H1 (cell line): ENCODE results near the gene ACTR3C. TPM values are rescaled to one million over a fixed set of nuclear protein-coding genes. Genes with fewer than 3 reads are reported as not detected.

Source experiments
- CTCF ChIA-PET: fragments of 300-600 bp; sonication (Branson Sonifier 250); formaldehyde crosslinking; loops from one replicate; lab custom pipeline; 2021; ENCODE audit not compliant: partially characterized antibody; lab: Charles Lee
- POLR2A ChIA-PET: fragments of 300-600 bp; sonication (Branson Sonifier 250); formaldehyde crosslinking; loops from one replicate; lab custom pipeline; 2021; ENCODE audit warnings: inconsistent platforms; ENCODE audit not compliant: partially characterized antibody; lab: Charles Lee
- DNase-seq, 2 experiments: peaks; one replicate each; pipeline versions ENCODE4 v3.0.0 to v3.0.0-alpha.2; 2010 to 2022; ENCODE audit warnings: low spot score in 2 of 2, low read depth in 1 of 2, mixed read lengths in 1 of 2
- FAIRE-seq: peaks from 2 replicates; lab custom pipeline; 2011; peaks lifted over from hg19 to GRCh38; lab: Jason Lieb, UNC
- H2AFZ ChIP-seq: 2 replicates; pipeline ENCODE4 v1.8.1; 2012; ENCODE audit warnings: low read length, inconsistent platforms
- H2AK5ac ChIP-seq: 2 replicates; pipeline ENCODE4 v1.6.1; 2013; ENCODE audit warnings: low read depth, low read length
- H2BK120ac ChIP-seq: replicated peaks from 2 replicates; pipeline ENCODE3; 2013; ENCODE audit warnings: low read depth, low read length, inconsistent platforms
- H2BK12ac ChIP-seq: 2 replicates; pipeline ENCODE4 v1.6.1; 2013; ENCODE audit warnings: low read depth, low read length
- H2BK15ac ChIP-seq: 2 replicates; pipeline ENCODE4 v1.6.1; 2013; ENCODE audit warnings: low read length
- H2BK20ac ChIP-seq: 2 replicates; pipeline ENCODE4 v1.6.1; 2013; ENCODE audit warnings: low read length
- H2BK5ac ChIP-seq: 2 replicates; pipeline ENCODE4 v1.6.1; 2013; ENCODE audit warnings: low read depth, low read length
- H3K14ac ChIP-seq: 2 replicates; pipeline ENCODE4 v1.6.1; 2013; ENCODE audit warnings: inconsistent platforms; ENCODE audit not compliant: insufficient read length
- H3K18ac ChIP-seq: 2 replicates; pipeline ENCODE4 v1.6.1; 2013; ENCODE audit warnings: low read length; ENCODE audit errors: extremely low read depth
- H3K23ac ChIP-seq: 2 replicates; pipeline ENCODE4 v1.6.1; 2013; ENCODE audit warnings: inconsistent platforms; ENCODE audit not compliant: insufficient read length
- H3K23me2 ChIP-seq: 2 replicates; pipeline ENCODE4 v1.6.1; 2013; ENCODE audit warnings: low read depth, low read length
- H3K27ac ChIP-seq: 2 replicates; pipeline ENCODE4 v1.6.1; 2011; ENCODE audit warnings: low read depth, low read length, inconsistent platforms
- H3K27me3 ChIP-seq, 4 experiments: replicated peaks in 1 of 4; 1 replicate in 1 of 4; 2 replicates in 3 of 4; pipeline versions ENCODE4 v1.6.1 to v1.8.1; 2011 to 2013; ENCODE audit warnings: low read length in 3 of 4, mild to moderate bottlenecking in 3 of 4, inconsistent platforms in 2 of 4, mixed read lengths in 2 of 4, moderate library complexity in 1 of 4; ENCODE audit not compliant: control insufficient read depth in 3 of 4, insufficient read depth in 3 of 4; ENCODE audit errors: extremely low read depth in 1 of 4
- H3K36me3 ChIP-seq, 4 experiments: 2 replicates each; pipeline versions ENCODE4 v1.6.1 to v1.8.1; 2011 to 2013; ENCODE audit warnings: mild to moderate bottlenecking in 4 of 4, low read length in 3 of 4, moderate library complexity in 2 of 4, control low read depth in 1 of 4, inconsistent platforms in 1 of 4; ENCODE audit not compliant: insufficient read depth in 4 of 4, control insufficient read depth in 2 of 4
- H3K4ac ChIP-seq: replicated peaks from 2 replicates; pipeline ENCODE3; 2013; ENCODE audit warnings: low read length, low read depth, mixed read lengths, inconsistent platforms; ENCODE audit not compliant: insufficient read length
- H3K4me1 ChIP-seq, 4 experiments: replicated peaks in 1 of 4; 1 replicate in 1 of 4; 2 replicates in 3 of 4; pipeline versions ENCODE4 v1.6.1 to v1.8.1; 2011 to 2013; ENCODE audit warnings: low read length in 3 of 4, inconsistent platforms in 2 of 4, mixed read lengths in 1 of 4; ENCODE audit not compliant: insufficient read depth in 4 of 4, control insufficient read depth in 3 of 4
- H3K4me2 ChIP-seq, 2 experiments: 2 replicates each; pipeline versions ENCODE4 v1.6.1 to v1.8.1; 2011 to 2013; ENCODE audit warnings: low read depth in 2 of 2, low read length in 2 of 2, control low read depth in 1 of 2, inconsistent platforms in 1 of 2, mild to moderate bottlenecking in 1 of 2; ENCODE audit not compliant: insufficient read depth in 1 of 2
- H3K4me3 ChIP-seq, 4 experiments: fragments of 200-600, 300-600 bp in 1 of 4; sonication (generic), shearing (Covaris generic), sonication (Bioruptor Twin) in 1 of 4; 2 replicates each; pipeline versions ENCODE4 v1.5.1 to v1.8.1; 2011 to 2016; ENCODE audit warnings: low read length in 4 of 4, low read depth in 3 of 4, control low read depth in 2 of 4, inconsistent platforms in 2 of 4, mild to moderate bottlenecking in 2 of 4, mixed read lengths in 1 of 4, moderate library complexity in 1 of 4; ENCODE audit not compliant: insufficient read depth in 2 of 4; ENCODE audit errors: extremely low read depth in 1 of 4
- H3K56ac ChIP-seq: replicated peaks from 2 replicates; pipeline ENCODE3; 2013; ENCODE audit warnings: low read depth, mild to moderate bottlenecking, mixed read lengths, low read length, inconsistent platforms; ENCODE audit not compliant: insufficient read length
- H3K79me1 ChIP-seq: 2 replicates; pipeline ENCODE4 v1.6.1; 2013; ENCODE audit warnings: low read depth, low read length, control low read depth
- H3K79me2 ChIP-seq, 2 experiments: 2 replicates each; pipeline versions ENCODE4 v1.6.1 to v1.8.1; 2012 to 2013; ENCODE audit warnings: low read length in 2 of 2, mild to moderate bottlenecking in 2 of 2, inconsistent platforms in 1 of 2; ENCODE audit not compliant: insufficient read depth in 2 of 2, control insufficient read depth in 1 of 2
- H3K9ac ChIP-seq, 4 experiments: replicated peaks in 1 of 4; 1 replicate in 1 of 4; 2 replicates in 3 of 4; pipeline versions ENCODE4 v1.6.1 to v1.8.1; 2011 to 2013; ENCODE audit warnings: low read depth in 3 of 4, low read length in 3 of 4, control low read depth in 2 of 4, mild to moderate bottlenecking in 2 of 4, moderate library complexity in 2 of 4, inconsistent platforms in 1 of 4; ENCODE audit errors: extremely low read depth in 1 of 4
- H3K9me3 ChIP-seq, 2 experiments: 2 replicates each; pipeline versions ENCODE4 v1.6.1 to v1.8.1; 2012 to 2013; ENCODE audit warnings: mild to moderate bottlenecking in 2 of 2, moderate library complexity in 2 of 2, control low read depth in 1 of 2, inconsistent platforms in 1 of 2, low read depth in 1 of 2, low read length in 1 of 2, mixed read lengths in 1 of 2; ENCODE audit not compliant: insufficient read depth in 2 of 2
- H4K20me1 ChIP-seq, 2 experiments: replicated peaks in 1 of 2; 2 replicates each; pipeline versions ENCODE3 to v1.8.1; 2011 to 2013; ENCODE audit warnings: inconsistent platforms in 2 of 2, low read length in 2 of 2, mild to moderate bottlenecking in 1 of 2; ENCODE audit not compliant: insufficient read depth in 2 of 2, control insufficient read depth in 1 of 2
- H4K5ac ChIP-seq: 2 replicates; pipeline ENCODE4 v1.6.1; 2013; ENCODE audit warnings: low read length, low read depth, mixed read lengths, inconsistent platforms; ENCODE audit not compliant: insufficient read length
- H4K8ac ChIP-seq: 2 replicates; pipeline ENCODE4 v1.8.0; 2013; ENCODE audit warnings: mild to moderate bottlenecking, moderate library complexity, low read length, inconsistent platforms; ENCODE audit not compliant: insufficient read depth; ENCODE audit errors: extremely low read depth
- H4K91ac ChIP-seq: replicated peaks from 2 replicates; pipeline ENCODE3; 2013; ENCODE audit warnings: low read length, mixed read lengths, inconsistent platforms; ENCODE audit not compliant: insufficient read length
- CEBPB ChIP-seq: IDR thresholded peaks from 2 replicates; pipeline ENCODE4 v1.6.1; 2012; ENCODE audit warnings: low read depth, low read length
- EGR1 ChIP-seq: IDR thresholded peaks from 2 replicates; pipeline ENCODE4 v1.6.1; 2011; ENCODE audit warnings: low read depth, low read length, borderline replicate concordance
- EZH2 ChIP-seq: fragments of 200-600 bp; sonication (generic); IDR thresholded peaks from 2 replicates; pipeline ENCODE4 v1.7.1; 2012; ENCODE audit warnings: low read depth, mild to moderate bottlenecking, moderate library complexity, low read length, inconsistent platforms; ENCODE audit not compliant: severe bottlenecking
- HDAC6 ChIP-seq: IDR thresholded peaks from one replicate; pipeline ENCODE4 v1.7.1; 2012; ENCODE audit warnings: low read depth, mild to moderate bottlenecking, inconsistent platforms, low read length, moderate library complexity
- KDM4A ChIP-seq: IDR thresholded peaks from one replicate; pipeline ENCODE4 v1.7.1; 2012; ENCODE audit warnings: low read depth, mild to moderate bottlenecking, moderate library complexity, low read length, inconsistent platforms; ENCODE audit not compliant: severe bottlenecking
- NANOG ChIP-seq: IDR thresholded peaks from 2 replicates; pipeline ENCODE4 v1.6.1; 2011; ENCODE audit warnings: low read length, low read depth, mild to moderate bottlenecking, inconsistent platforms; ENCODE audit not compliant: insufficient read depth, poor library complexity, severe bottlenecking
- PHF8 ChIP-seq: fragments of 200-600 bp; sonication (generic); conservative IDR thresholded peaks from 2 replicates; pipeline ENCODE4 v1.7.1; 2012; ENCODE audit warnings: low read depth, mild to moderate bottlenecking, inconsistent platforms, low read length, moderate library complexity
- POLR2AphosphoS5 ChIP-seq: IDR thresholded peaks from 2 replicates; pipeline ENCODE4 v1.6.1; 2011; ENCODE audit warnings: low read depth, low read length
- SP4 ChIP-seq: IDR thresholded peaks from 2 replicates; pipeline ENCODE4 v1.6.1; 2012; ENCODE audit warnings: low read length, inconsistent platforms
- TAF7 ChIP-seq: optimal IDR thresholded peaks from 2 replicates; pipeline ENCODE3; 2011; ENCODE audit warnings: low read depth, mild to moderate bottlenecking, inconsistent platforms, low read length, moderate library complexity, borderline replicate concordance
- WGBS, 2 experiments: shearing (Covaris generic) in 1 of 2; methylation state at CpG; one replicate each; pipeline versions ENCODE4 v1.1.6 to v1.1.7; 2013 to 2015; ENCODE audit warnings: low lambda C conversion rate in 2 of 2, mixed read lengths in 2 of 2, inconsistent platforms in 1 of 2, low coverage in 1 of 2, missing lambda C conversion rate in 1 of 2; ENCODE audit not compliant: insufficient replicate concordance in 2 of 2, insufficient coverage in 1 of 2, insufficient read length in 1 of 2; ENCODE audit errors: extremely low coverage in 1 of 2, missing lambda C conversion rate in 1 of 2; 5-methylcytosine and 5-hydroxymethylcytosine counted together
- polyA plus RNA-seq, 7 experiments: library from polyadenylated mRNA; depleted of rRNA in 3 of 7; stranded (reverse) in 5 of 7; unstranded in 2 of 7; fragments of >200 nt in 5 of 7; fragments of 200-250 nt in 2 of 7; gene quantifications; 1 replicate in 5 of 7; 2 replicates in 1 of 7; 4 replicates in 1 of 7; pipeline versions ENCODE4 v1.2.1 to v1.2.3, GENCODE V29; 2011 to 2013; ENCODE audit warnings: missing spikeins in 2 of 7, mixed read lengths in 2 of 7
- total RNA-seq: library from RNA; stranded (reverse); fragmentation: NEBNext Ultra II Directional; extraction: Animal tissue kit (Norgen Biotek cat#: 25700); gene quantifications from 2 replicates; pipeline ENCODE4 v1.2.1, GENCODE V29; 2021

Gene ACTR3C
- total and polyA plus RNA-seq, 2 of the 8 experiments (the other 6 are each of a cell fraction or from before 2014, with no cell fraction given): 1.5 TPM; not detected in 1

GRCh38 chr7:150322114-150322832 is 1.1 kb downstream of the ACTR3C start:
- Histone ChIP-seq H3K56ac (no peak overlapping the region), H3K27ac (no peak overlapping the region), H3K9ac (peak overlapping the region in 1 of 4 experiments; percentile 44; a peak in 4 of 7 replicates), H2BK5ac (no peak overlapping the region), H3K79me1 (no peaks in the 10 kb centered on the region), H3K18ac (no peak overlapping the region), H3K79me2 (peaks cover 0 to 15% of the 10 kb centered on the region in 2 experiments; a peak in 1 of 4 replicates), H3K4me2 (peak overlapping the region; percentile 58 to 84), H3K4me3 (peak overlapping the region in 1 of 4 experiments; percentile 61; a peak in 3 of 8 replicates), H3K9me3 (no peaks in the 10 kb centered on the region), H3K4me1 (peaks cover 7 to 13% (median 10%) of the 10 kb centered on the region in 4 experiments), H2BK120ac (no peak overlapping the region), H4K8ac (no peak overlapping the region), H3K36me3 (peaks cover 0 to 6% (median 6%) of the 10 kb centered on the region in 4 experiments; a peak in 2 of 8 replicates), H2BK20ac (no peak overlapping the region), H4K5ac (no peak overlapping the region), H2AK5ac (no peak overlapping the region), H4K91ac (no peak overlapping the region), H3K4ac (no peak overlapping the region), H2BK15ac (no peak overlapping the region), H3K23me2 (0 out of 2 replicates have a peak, but pooled peaks cover 1% of the 10 kb centered on the region), H3K23ac (no peak overlapping the region), H2AFZ (no peak overlapping the region), H2BK12ac (no peak overlapping the region), H3K14ac (no peak overlapping the region), H4K20me1 (no peaks in the 10 kb centered on the region), H3K27me3 (peaks cover 0 to 2% (median 0%) of the 10 kb centered on the region in 4 experiments; a peak in 3 of 7 replicates)
- POLR2A ChIA-PET: interaction anchor here (1.5 kb wide), 1 partner anchor 62 kb away, joined by 6 read pairs; no protein-coding TSS in a partner anchor
- DNase-seq (no peak), FAIRE-seq (no peak)
- CTCF ChIA-PET: interaction anchor here (0.8 to 1.1 kb wide), 3 partner anchors 7 to 127 kb away, joined by 3 read pairs; no protein-coding TSS in a partner anchor
- 88% methylated on average over 4 of the region's 4 CpGs; no CpG with 5 or more reads in 1 of the 2 experiments for WGBS, 2 experiments
- TF ChIP-seq TAF7: no peak
- TF ChIP-seq SP4: no peak
- TF ChIP-seq PHF8: no peak
- no peak for TF ChIP-seq CEBPB
- TF ChIP-seq NANOG: no peak
- TF ChIP-seq POLR2AphosphoS5: no peak
- TF ChIP-seq KDM4A: no peak
- TF ChIP-seq EZH2: no peak
- TF ChIP-seq HDAC6: no peak
- TF ChIP-seq EGR1: no peak
